WTC11 (cell line): ENCODE measurements around the gene MOXD1. TPM values are rescaled to one million over a fixed set of nuclear protein-coding genes. Genes with fewer than 3 reads are reported as not detected.

Source experiments
- ATAC-seq: fragments of 200-7000 bp; cut with Tn5 transposase; 2 replicates; pipeline ENCODE4 v1.10.0; 2021; ENCODE audit warnings: mild to moderate bottlenecking, moderate library complexity
- CTCF ChIA-PET: fragments of 300-600 bp; sonication (Branson Sonifier 250); formaldehyde crosslinking; loops from one replicate; lab custom pipeline; 2021; ENCODE audit warnings: antibody characterized with exemption; lab: Charles Lee
- POLR2A ChIA-PET: fragments of 350-600 bp; sonication (Branson Sonifier 250); formaldehyde crosslinking; loops from one replicate; lab custom pipeline; 2021; ENCODE audit warnings: antibody characterized with exemption; lab: Charles Lee
- DNase-seq: peaks from one replicate; pipeline ENCODE4 v3.0.0; 2021; ENCODE audit warnings: low spot score
- H3K27ac Mint-ChIP-seq: 2 replicates; pipeline ENCODE4 v1.8.0; 2021; ENCODE audit warnings: mixed read lengths
- H3K27me3 Mint-ChIP-seq: 2 replicates; pipeline ENCODE4 v1.8.0; 2021; ENCODE audit warnings: low read depth, mild to moderate bottlenecking, moderate library complexity, mixed read lengths
- H3K36me3 Mint-ChIP-seq: 2 replicates; pipeline ENCODE4 v1.8.0; 2021; ENCODE audit warnings: mixed read lengths
- H3K4me1 Mint-ChIP-seq: 2 replicates; pipeline ENCODE4 v1.8.0; 2022; ENCODE audit warnings: mixed read lengths
- H3K4me3 Mint-ChIP-seq: 2 replicates; pipeline ENCODE4 v1.8.0; 2021; ENCODE audit warnings: mild to moderate bottlenecking, moderate library complexity, mixed read lengths
- H3K9me3 Mint-ChIP-seq: 2 replicates; pipeline ENCODE4 v1.8.0; 2021; ENCODE audit warnings: mixed read lengths
- FOXJ3 ChIP-seq: sonication (generic); formaldehyde crosslinking; IDR thresholded peaks from 2 replicates; pipeline ENCODE4 v1.9.0; 2021; ENCODE audit warnings: missing genetic modification reagents, mild to moderate bottlenecking, borderline replicate concordance
- HMGA2 ChIP-seq: fragments of 250-450 bp; sonication (Bioruptor Pico); IDR thresholded peaks from 2 replicates; pipeline ENCODE4 v1.4.0; 2021; ENCODE audit warnings: mild to moderate bottlenecking, moderate library complexity
- MXD4 ChIP-seq: fragments of 250-450 bp; sonication (Bioruptor Pico); IDR thresholded peaks from 2 replicates; pipeline ENCODE4 v1.8.0; 2021; ENCODE audit warnings: mild to moderate bottlenecking, moderate library complexity, borderline replicate concordance
- ZNF232 ChIP-seq: sonication (generic); formaldehyde crosslinking; IDR thresholded peaks from 2 replicates; pipeline ENCODE4 v1.8.0; 2022; ENCODE audit warnings: mild to moderate bottlenecking, missing genetic modification reagents
- ZNF396 ChIP-seq: fragments of 250-450 bp; sonication (Bioruptor Pico); IDR thresholded peaks from 2 replicates; pipeline ENCODE4 v1.8.0; 2021; ENCODE audit warnings: mild to moderate bottlenecking, moderate library complexity, borderline replicate concordance
- total RNA-seq: library from RNA; stranded (reverse); gene quantifications from 3 replicates; pipeline ENCODE4 v1.2.3, GENCODE V29; 2021
- TF ChIP-seq, protein P1 (sequence below): sonication (generic); formaldehyde crosslinking; IDR thresholded peaks from 2 replicates; pipeline ENCODE4 v1.8.1; 2023; ENCODE audit warnings: mild to moderate bottlenecking, missing genetic modification reagents, borderline replicate concordance
- TF ChIP-seq, protein P2 (sequence below): sonication (generic); formaldehyde crosslinking; IDR thresholded peaks from 2 replicates; pipeline ENCODE4 v1.8.0; 2022; ENCODE audit warnings: mild to moderate bottlenecking, missing genetic modification reagents
- TF ChIP-seq, protein P3 (sequence below): fragments of 250-450 bp; sonication (Bioruptor Pico); conservative IDR thresholded peaks from 2 replicates; pipeline ENCODE4 v1.9.0; 2021; ENCODE audit warnings: mild to moderate bottlenecking
- TF ChIP-seq, protein P4 (sequence below): sonication (generic); formaldehyde crosslinking; IDR thresholded peaks from 2 replicates; pipeline ENCODE4 v1.8.1; 2022; ENCODE audit warnings: missing genetic modification reagents, borderline replicate concordance
- TF ChIP-seq, protein P5 (sequence below): sonication (generic); formaldehyde crosslinking; IDR thresholded peaks from 2 replicates; pipeline ENCODE4 v1.8.1; 2022; ENCODE audit warnings: low read depth, missing genetic modification reagents, borderline replicate concordance
- TF ChIP-seq, protein P6 (sequence below): sonication (generic); formaldehyde crosslinking; IDR thresholded peaks from 2 replicates; pipeline ENCODE4 v1.8.0; 2022; ENCODE audit warnings: mild to moderate bottlenecking, missing genetic modification reagents

Gene MOXD1
- total RNA-seq, 1 experiment from 2014 or later: 1.7 TPM

DNA sequence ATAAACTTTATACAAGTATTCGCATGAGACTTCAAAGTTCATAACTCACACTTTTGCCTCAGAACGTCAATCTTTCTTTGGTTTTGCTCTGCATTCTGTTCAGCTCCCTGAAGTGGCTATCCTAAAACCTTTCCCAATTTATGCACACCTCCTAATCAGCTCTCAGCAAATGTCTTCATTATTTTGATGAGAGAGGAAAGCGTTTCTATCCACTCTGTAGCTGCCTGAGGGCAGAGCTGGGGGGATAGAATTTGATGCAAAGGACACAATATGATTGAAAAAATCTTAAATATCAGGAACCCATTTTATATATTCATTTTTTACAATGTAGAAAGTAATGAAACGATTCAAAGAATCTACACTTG lies 66.8 kb downstream of the MOXD1 start:
- peaks cover 5% of the 10 kb centered on the region for H3K4me1 Mint-ChIP-seq
- ChIA-PET CTCF (interaction anchor here (0.9 to 1.5 kb wide), 3 partner anchors 54 to 59 kb away, joined by 3 to 6 read pairs (median 3); no protein-coding TSS in a partner anchor), POLR2A (no interaction called here)
- H3K4me3 Mint-ChIP-seq: no peak overlapping the region
- DNase-seq (no peak), ATAC-seq (no peak)
- no peak for TF ChIP-seq ZNF396 (CRISPR knock-in tag)
- TF ChIP-seq, protein P1, sequence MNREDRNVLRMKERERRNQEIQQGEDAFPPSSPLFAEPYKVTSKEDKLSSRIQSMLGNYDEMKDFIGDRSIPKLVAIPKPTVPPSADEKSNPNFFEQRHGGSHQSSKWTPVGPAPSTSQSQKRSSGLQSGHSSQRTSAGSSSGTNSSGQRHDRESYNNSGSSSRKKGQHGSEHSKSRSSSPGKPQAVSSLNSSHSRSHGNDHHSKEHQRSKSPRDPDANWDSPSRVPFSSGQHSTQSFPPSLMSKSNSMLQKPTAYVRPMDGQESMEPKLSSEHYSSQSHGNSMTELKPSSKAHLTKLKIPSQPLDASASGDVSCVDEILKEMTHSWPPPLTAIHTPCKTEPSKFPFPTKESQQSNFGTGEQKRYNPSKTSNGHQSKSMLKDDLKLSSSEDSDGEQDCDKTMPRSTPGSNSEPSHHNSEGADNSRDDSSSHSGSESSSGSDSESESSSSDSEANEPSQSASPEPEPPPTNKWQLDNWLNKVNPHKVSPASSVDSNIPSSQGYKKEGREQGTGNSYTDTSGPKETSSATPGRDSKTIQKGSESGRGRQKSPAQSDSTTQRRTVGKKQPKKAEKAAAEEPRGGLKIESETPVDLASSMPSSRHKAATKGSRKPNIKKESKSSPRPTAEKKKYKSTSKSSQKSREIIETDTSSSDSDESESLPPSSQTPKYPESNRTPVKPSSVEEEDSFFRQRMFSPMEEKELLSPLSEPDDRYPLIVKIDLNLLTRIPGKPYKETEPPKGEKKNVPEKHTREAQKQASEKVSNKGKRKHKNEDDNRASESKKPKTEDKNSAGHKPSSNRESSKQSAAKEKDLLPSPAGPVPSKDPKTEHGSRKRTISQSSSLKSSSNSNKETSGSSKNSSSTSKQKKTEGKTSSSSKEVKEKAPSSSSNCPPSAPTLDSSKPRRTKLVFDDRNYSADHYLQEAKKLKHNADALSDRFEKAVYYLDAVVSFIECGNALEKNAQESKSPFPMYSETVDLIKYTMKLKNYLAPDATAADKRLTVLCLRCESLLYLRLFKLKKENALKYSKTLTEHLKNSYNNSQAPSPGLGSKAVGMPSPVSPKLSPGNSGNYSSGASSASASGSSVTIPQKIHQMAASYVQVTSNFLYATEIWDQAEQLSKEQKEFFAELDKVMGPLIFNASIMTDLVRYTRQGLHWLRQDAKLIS (CRISPR knock-in tag): no peak
- TF ChIP-seq, protein P2, sequence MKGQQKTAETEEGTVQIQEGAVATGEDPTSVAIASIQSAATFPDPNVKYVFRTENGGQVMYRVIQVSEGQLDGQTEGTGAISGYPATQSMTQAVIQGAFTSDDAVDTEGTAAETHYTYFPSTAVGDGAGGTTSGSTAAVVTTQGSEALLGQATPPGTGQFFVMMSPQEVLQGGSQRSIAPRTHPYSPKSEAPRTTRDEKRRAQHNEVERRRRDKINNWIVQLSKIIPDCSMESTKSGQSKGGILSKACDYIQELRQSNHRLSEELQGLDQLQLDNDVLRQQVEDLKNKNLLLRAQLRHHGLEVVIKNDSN (CRISPR knock-in tag): no peak
- TF ChIP-seq, protein P3, sequence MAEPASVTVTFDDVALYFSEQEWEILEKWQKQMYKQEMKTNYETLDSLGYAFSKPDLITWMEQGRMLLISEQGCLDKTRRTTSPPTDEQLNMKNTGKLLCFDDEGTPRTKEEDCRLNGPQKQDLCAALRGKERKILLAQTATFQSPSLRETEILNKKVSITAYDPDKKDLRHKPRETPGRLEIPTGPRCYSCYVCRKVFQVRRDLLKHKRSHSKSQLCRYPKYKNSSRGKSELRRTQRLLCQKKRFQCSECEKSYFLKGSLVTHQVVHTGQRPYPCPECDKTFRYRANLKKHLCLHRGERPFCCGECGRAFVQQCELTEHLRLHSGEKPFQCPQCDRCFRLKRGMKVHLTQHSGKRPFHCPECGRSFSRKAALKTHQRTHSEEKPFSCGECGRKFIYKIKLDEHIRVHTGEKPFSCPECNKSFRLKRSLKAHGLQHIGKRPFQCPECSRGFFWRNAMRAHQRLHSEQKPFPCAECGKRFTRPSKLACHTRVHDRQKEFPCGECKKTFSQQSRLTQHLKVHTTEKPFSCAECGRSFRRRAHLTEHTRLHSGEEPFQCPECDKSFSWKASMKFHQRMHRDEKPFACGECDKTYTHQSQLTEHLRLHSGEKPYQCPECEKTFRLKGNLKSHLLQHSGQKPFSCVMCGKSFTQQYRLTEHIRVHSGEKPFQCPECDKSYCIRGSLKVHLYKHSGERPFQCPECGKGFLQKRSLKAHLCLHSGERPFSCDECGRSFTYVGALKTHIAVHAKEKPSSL (CRISPR knock-in tag): no peak
- TF ChIP-seq, protein P4, sequence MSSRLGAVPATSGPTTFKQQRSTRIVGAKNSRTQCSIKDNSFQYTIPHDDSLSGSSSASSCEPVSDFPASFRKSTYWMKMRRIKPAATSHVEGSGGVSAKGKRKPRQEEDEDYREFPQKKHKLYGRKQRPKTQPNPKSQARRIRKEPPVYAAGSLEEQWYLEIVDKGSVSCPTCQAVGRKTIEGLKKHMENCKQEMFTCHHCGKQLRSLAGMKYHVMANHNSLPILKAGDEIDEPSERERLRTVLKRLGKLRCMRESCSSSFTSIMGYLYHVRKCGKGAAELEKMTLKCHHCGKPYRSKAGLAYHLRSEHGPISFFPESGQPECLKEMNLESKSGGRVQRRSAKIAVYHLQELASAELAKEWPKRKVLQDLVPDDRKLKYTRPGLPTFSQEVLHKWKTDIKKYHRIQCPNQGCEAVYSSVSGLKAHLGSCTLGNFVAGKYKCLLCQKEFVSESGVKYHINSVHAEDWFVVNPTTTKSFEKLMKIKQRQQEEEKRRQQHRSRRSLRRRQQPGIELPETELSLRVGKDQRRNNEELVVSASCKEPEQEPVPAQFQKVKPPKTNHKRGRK (CRISPR knock-in tag): no peak
- no peaks in the 10 kb centered on the region for H3K36me3 Mint-ChIP-seq
- H3K9me3 Mint-ChIP-seq: no peaks in the 10 kb centered on the region
- H3K27ac Mint-ChIP-seq: no peak overlapping the region
- H3K27me3 Mint-ChIP-seq: no peaks in the 10 kb centered on the region

DNA sequence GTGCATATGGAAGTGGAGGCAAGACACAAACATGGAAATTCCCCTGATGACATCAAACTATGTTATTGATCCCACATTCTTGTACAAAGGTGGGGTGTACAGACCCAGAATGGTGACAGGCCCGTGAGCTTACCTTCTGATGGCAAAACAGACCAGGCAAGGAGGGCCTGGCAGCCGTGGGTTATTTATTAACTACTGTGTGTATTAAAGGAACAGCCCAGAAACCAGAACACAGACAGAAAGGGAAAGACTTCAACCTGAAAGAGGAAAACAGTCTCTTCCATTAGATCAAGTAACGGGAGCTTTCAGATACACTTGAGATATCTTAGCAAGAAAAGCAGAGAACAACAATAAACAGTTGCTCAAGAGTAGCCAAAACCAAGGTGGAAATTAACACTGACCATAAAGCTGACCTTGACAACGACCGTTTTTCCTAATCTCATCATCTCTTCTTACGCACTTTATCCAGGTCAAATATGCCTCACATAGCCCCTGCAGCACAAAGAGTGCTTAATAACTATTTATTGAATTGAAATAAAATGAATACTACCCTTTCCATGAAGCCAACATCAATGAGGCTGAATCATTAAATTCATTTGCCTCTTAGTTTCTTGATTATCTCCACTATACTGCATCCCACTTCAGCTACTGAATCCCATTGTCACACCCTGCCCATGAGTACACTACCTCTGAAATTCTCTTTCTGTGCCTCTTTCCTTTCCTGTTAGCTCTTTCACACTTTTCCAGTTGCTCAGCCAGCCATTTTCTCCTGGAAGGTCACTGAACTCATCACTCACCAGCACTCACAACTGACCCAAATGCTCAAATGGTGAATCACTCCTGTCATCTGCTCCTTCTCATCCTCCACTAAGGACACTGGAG lies 67.4 kb downstream of the MOXD1 start:
- ATAC-seq: peak; percentile 38; the same call in 1 of the 2 replicates
- CTCF ChIA-PET: interaction anchor here (0.9 kb wide), 2 partner anchors 54 to 59 kb away, joined by 3 read pairs; no protein-coding TSS in a partner anchor
- Mint-ChIP-seq H3K4me3 (no peak overlapping the region), H3K36me3 (no peaks in the 10 kb centered on the region), H3K27ac (no peak overlapping the region), H3K9me3 (0 out of 2 replicates have a peak, but pooled peaks cover 3% of the 10 kb centered on the region), H3K4me1 (peaks cover 5% of the 10 kb centered on the region), H3K27me3 (no peaks in the 10 kb centered on the region)
- no peak for DNase-seq
- TF ChIP-seq, protein P5, sequence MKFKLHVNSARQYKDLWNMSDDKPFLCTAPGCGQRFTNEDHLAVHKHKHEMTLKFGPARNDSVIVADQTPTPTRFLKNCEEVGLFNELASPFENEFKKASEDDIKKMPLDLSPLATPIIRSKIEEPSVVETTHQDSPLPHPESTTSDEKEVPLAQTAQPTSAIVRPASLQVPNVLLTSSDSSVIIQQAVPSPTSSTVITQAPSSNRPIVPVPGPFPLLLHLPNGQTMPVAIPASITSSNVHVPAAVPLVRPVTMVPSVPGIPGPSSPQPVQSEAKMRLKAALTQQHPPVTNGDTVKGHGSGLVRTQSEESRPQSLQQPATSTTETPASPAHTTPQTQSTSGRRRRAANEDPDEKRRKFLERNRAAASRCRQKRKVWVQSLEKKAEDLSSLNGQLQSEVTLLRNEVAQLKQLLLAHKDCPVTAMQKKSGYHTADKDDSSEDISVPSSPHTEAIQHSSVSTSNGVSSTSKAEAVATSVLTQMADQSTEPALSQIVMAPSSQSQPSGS (CRISPR knock-in tag): no peak
- TF ChIP-seq MXD4 (no peak), HMGA2 (CRISPR knock-in tag) (no peak)
- POLR2A ChIA-PET: no interaction called here

DNA sequence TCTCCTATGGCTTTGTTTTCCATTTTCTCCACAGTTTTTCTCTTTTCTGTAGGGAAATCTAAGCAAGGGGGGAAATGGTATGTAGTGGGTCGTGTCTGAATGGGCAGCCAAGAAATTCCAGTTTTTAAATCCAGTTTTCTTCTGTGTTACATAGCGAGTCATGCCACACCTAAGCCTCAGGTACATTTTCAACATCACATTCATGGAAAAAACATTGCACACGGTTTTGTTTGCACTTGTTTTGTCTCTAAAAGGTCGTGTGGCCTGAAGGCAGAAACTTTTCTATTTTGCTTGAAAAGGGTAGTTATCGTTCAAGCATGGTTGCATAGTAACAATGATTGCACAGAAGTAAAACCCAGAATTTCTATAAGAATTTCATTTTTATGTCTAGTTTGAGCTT lies 70.5 kb downstream of the MOXD1 start:
- CTCF ChIA-PET: interaction anchor here (0.9 kb wide), 1 partner anchor 51 kb away, joined by 3 read pairs; no protein-coding TSS in a partner anchor
- no peak for ATAC-seq

More for the DNA sequence above, 70.5 kb downstream of the MOXD1 start:
- Mint-ChIP-seq H3K4me3 (no peak overlapping the region), H3K27ac (no peak overlapping the region), H3K36me3 (no peaks in the 10 kb centered on the region), H3K9me3 (0 out of 2 replicates have a peak, but pooled peaks cover 3% of the 10 kb centered on the region), H3K27me3 (no peaks in the 10 kb centered on the region), H3K4me1 (peaks cover 5% of the 10 kb centered on the region)
- TF ChIP-seq ZNF232 (CRISPR knock-in tag) (no peak), FOXJ3 (CRISPR knock-in tag) (no peak)
- TF ChIP-seq, protein P6, sequence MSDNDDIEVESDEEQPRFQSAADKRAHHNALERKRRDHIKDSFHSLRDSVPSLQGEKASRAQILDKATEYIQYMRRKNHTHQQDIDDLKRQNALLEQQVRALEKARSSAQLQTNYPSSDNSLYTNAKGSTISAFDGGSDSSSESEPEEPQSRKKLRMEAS (CRISPR knock-in tag): no peak
- TF ChIP-seq, protein P2 (CRISPR knock-in tag): no peak
- DNase-seq: no peak
- POLR2A ChIA-PET: no interaction called here
